GM12801 (cell line): ENCODE measurements around the gene CNTN6.

Experiments used
- TF ChIP-seq, protein P1 (sequence below): IDR thresholded peaks from one replicate; pipeline ENCODE4 v1.5.1; 2011; ENCODE audit warnings: control low read depth; ENCODE audit not compliant: insufficient read length; ENCODE audit errors: extremely low read depth

Gene CNTN6

DNA sequence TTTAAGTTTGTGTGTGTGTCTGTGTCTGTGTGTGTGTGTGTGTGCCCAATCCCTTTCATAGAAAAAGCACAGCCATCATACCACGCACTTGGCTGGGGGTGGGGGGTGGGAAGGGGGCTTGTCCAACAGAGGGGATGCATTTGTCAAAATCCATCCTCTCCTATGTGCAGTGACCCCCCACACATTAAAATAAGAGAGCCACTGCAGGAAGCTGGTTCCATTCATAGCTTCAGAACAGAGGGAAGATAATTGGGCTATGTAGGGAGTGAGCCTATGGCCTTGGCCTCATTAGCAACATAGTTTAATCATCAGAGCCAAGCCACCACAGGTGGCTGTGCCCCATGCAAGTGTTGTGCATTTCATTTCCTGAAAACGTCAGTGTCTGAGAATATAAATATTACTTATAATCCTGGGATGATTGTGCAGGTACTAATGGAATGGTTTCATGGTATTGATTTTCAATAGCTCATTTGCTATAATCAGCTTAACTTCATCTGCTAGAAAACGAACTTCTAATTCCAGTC lies 330.8 kb downstream of the CNTN6 start:
- TF ChIP-seq, protein P1, sequence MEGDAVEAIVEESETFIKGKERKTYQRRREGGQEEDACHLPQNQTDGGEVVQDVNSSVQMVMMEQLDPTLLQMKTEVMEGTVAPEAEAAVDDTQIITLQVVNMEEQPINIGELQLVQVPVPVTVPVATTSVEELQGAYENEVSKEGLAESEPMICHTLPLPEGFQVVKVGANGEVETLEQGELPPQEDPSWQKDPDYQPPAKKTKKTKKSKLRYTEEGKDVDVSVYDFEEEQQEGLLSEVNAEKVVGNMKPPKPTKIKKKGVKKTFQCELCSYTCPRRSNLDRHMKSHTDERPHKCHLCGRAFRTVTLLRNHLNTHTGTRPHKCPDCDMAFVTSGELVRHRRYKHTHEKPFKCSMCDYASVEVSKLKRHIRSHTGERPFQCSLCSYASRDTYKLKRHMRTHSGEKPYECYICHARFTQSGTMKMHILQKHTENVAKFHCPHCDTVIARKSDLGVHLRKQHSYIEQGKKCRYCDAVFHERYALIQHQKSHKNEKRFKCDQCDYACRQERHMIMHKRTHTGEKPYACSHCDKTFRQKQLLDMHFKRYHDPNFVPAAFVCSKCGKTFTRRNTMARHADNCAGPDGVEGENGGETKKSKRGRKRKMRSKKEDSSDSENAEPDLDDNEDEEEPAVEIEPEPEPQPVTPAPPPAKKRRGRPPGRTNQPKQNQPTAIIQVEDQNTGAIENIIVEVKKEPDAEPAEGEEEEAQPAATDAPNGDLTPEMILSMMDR = no peak

DNA sequence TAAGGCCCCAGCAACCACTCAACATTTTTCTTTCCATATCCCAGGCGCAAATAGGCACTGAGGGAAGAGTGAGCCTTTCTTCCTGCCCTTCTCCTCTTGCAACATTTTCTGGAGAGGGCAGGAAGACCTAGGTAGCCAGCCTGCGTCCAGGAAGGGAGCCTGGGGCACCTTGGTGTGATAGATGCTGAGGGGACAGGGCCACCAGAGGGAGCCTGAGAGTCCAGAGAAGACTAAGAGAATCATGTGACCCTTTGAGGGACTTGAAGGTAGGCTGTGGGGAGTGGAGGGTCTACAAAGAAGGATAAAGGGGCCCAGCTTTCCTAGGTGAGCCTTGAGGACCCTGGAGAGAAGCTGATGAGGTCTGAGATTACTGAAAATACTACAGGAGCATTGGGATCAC lies 346.6 kb downstream of the CNTN6 start:
- TF ChIP-seq, protein P1 = no peak

DNA sequence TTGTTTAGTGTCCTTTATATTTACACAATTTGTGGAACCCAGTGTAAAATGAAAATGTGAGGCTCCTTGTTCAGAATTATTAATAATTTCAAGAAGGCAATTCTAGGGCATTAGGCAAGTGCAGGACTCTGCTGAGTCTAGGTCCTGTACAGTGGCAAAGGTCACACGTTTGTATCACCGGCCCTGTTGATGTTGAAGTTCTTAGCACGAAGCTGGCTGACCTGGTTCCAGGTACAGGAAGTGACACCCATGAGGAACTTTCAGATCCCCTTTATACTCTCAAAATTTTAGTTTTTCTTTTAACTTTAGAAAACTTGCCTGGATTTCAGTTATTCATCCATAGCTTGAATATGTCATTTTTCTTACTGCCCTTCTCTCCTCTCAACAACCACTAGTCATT lies 349.4 kb downstream of the CNTN6 start:
- TF ChIP-seq, protein P1 = no peak

DNA sequence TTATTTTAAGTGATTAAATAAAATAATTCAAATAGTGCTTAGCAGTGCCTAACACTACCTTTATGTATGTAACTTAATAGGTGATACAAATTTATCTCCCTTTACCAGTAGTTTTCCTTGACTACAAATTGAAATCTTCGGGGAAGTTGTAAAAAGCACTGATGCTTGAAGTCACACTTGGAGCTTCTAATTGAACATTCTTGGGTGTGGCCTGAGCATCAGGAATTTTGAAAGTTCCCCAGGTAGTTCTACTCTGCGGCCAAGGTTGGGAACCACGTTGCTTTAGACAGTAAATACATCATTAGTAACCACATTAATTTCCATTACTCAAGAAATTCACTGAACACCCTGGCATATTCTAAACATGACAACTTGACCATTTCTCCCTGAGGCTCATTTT lies 351.4 kb downstream of the CNTN6 start:
- TF ChIP-seq, protein P1 = no peak

DNA sequence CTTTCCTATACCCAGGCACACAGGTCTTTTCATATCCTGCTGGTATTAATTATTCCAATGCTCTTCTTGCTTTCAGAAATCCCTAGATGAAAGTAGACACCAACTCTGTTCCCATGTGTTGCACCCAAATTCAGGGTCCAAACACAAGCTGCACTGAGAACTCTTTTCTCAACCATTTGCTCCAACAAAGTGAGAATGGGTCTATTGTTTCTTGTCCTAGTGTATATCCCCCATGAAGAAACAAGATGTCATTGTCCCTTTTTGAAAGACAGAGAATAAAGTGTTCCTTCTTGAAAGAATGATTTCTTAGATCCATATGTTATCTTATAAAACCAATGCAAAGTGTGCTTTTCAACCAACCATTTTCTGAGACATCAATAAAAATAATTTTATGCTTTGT lies 353.7 kb downstream of the CNTN6 start:
- TF ChIP-seq, protein P1 = no peak

DNA sequence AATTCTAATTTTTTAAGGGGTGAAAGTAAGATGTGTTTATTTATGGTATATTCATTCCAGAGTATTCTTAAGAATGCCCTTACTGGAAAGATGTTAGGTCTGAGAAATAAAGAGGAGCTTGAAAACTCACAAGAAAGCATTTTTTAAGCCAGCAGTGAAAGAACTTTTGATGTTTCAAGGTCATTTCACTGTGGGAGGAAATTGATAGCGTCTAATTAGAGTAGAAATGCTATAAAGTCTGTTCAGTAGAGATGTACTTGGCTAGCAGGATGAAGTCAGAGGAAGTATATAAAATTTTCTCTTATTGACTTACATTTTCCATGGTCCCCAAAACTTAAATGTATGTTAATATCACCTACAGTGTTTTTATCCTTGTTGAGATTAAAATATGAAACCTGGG lies 354.6 kb downstream of the CNTN6 start:
- TF ChIP-seq, protein P1 = no peak

DNA sequence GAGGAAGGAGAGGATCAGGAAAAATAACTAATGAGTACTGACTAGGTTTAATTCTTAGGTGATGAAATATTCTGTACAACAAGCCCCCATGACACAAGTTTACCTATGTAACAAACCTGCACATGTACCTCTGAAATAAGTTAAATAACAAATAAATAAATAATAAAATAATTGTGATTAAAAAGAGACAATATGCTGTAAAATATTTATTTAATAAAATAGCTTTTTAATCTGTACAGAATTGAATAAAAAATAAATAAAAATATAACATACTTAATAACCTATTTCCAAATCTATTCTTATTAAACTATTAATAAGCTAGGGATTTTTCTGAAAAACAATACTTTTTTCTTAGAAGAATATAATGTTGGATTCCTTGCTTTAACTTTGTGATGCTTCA lies 355.6 kb downstream of the CNTN6 start:
- TF ChIP-seq, protein P1 = no peak
